ENCODE data around the gene PICK1. TPM values are rescaled to one million over a fixed set of nuclear protein-coding genes. Genes with fewer than 3 reads are reported as not detected.
A peak's percentile ranks its signal among the peaks of the same experiment; 100 is the strongest.

PICK1 gene
- total and polyA plus RNA-seq, 2 of the 8 experiments (the other 6 are each of a cell fraction or from before 2014, with no cell fraction given), result 20.4 to 22.9 TPM

- WGBS, 2 experiments (ENCODE audit: extremely low coverage in 1 of 2, insufficient coverage in 1 of 2, insufficient read length in 1 of 2, insufficient replicate concordance in 2 of 2, low coverage in 1 of 2, low lambda C conversion rate in 2 of 2, missing lambda C conversion rate in 1 of 2), result 85% methylated on average over 17 of the region's 17 CpGs; no CpG with 5 or more reads in 1 of the 2 experiments
- POLR2A ChIA-PET (ENCODE audit: partially characterized antibody), result interaction anchor here (0.8 kb wide), 1 partner anchor 10 kb away, joined by 5 read pairs; no protein-coding TSS in a partner anchor
- FAIRE-seq, result no peak
Measured at GRCh38 chr22:38106814-38107578, 49.8 kb downstream of the PICK1 start.

More at GRCh38 chr22:38106814-38107578, 49.8 kb downstream of the PICK1 start:
- no peak overlapping the region for H3K9ac ChIP-seq (replicated peaks in 1 of 4; ENCODE audit: extremely low read depth in 1 of 4, low read depth in 3 of 4, low read length in 3 of 4)
- no peak overlapping the region for H2AK5ac ChIP-seq (ENCODE audit: low read depth, low read length)
- no peak overlapping the region for H4K8ac ChIP-seq (ENCODE audit: extremely low read depth, insufficient read depth, low read length)
- H3K14ac ChIP-seq (ENCODE audit: insufficient read length), result no peak overlapping the region
- no peak overlapping the region for H2BK20ac ChIP-seq (ENCODE audit: low read length)
- H2AFZ ChIP-seq (ENCODE audit: low read length), result no peak overlapping the region
- CTCF ChIA-PET (ENCODE audit: partially characterized antibody), result interaction anchor here (0.6 to 10.2 kb wide), 20 partner anchors 6 to 1347 kb away, joined by 3 to 194 read pairs (median 4); no protein-coding TSS in a partner anchor
- no peak overlapping the region for H4K5ac ChIP-seq (ENCODE audit: insufficient read length, low read depth, low read length)
- no peaks in the 10 kb centered on the region for H3K9me3 ChIP-seq (ENCODE audit: insufficient read depth in 2 of 2, low read depth in 1 of 2, low read length in 1 of 2)
- no peak overlapping the region for H3K18ac ChIP-seq (ENCODE audit: extremely low read depth, low read length)
- H3K79me2 ChIP-seq (ENCODE audit: control insufficient read depth in 1 of 2, insufficient read depth in 2 of 2, low read length in 2 of 2), result no peaks in the 10 kb centered on the region
- H2BK5ac ChIP-seq (ENCODE audit: low read depth, low read length), result no peak overlapping the region
- no peak for DNase-seq (ENCODE audit: low read depth in 1 of 2, low spot score in 2 of 2)
- no peaks in the 10 kb centered on the region for H3K27me3 ChIP-seq (replicated peaks in 1 of 4; ENCODE audit: control insufficient read depth in 3 of 4, extremely low read depth in 1 of 4, insufficient read depth in 3 of 4, low read length in 3 of 4)
- H3K79me1 ChIP-seq (ENCODE audit: low read depth, low read length), result no peaks in the 10 kb centered on the region
- no peak overlapping the region for H3K23ac ChIP-seq (ENCODE audit: insufficient read length)
- no peaks in the 10 kb centered on the region for H4K20me1 ChIP-seq (replicated peaks in 1 of 2; ENCODE audit: control insufficient read depth in 1 of 2, insufficient read depth in 2 of 2, low read length in 2 of 2)
- no peak overlapping the region for H3K4me3 ChIP-seq (ENCODE audit: extremely low read depth in 1 of 4, insufficient read depth in 2 of 4, low read depth in 3 of 4, low read length in 4 of 4)
- H2BK15ac ChIP-seq (ENCODE audit: low read length), result no peak overlapping the region
- H3K4ac ChIP-seq (replicated peaks; ENCODE audit: insufficient read length, low read depth, low read length), result peak overlapping the region; percentile 77
- TF ChIP-seq E2F6 (IDR thresholded peaks at IDR 0.05) (no peak), CHD2 (IDR thresholded peaks at IDR 0.05; ENCODE audit: low read length) (no peak), SP2 (IDR thresholded peaks at IDR 0.05; ENCODE audit: low read length) (no peak), SIRT6 (IDR thresholded peaks at IDR 0.05; ENCODE audit: low read length) (no peak), POLR2AphosphoS5 (IDR thresholded peaks at IDR 0.05; ENCODE audit: low read depth, low read length) (no peak), SIN3A (conservative IDR thresholded peaks at IDR 0.05 in 1 of 2, IDR thresholded peaks at IDR 0.05 in 1 of 2; ENCODE audit: low read depth in 1 of 2, low read length in 2 of 2) (no peak), KDM1A (IDR thresholded peaks at IDR 0.05; ENCODE audit: borderline replicate concordance, low read length) (no peak), CTBP2 (IDR thresholded peaks at IDR 0.05; ENCODE audit: borderline replicate concordance, insufficient read depth, insufficient read length, low read length) (no peak)
- no peak overlapping the region for H3K4me2 ChIP-seq (ENCODE audit: insufficient read depth in 1 of 2, low read depth in 2 of 2, low read length in 2 of 2)
- no peak overlapping the region for H3K56ac ChIP-seq (replicated peaks; ENCODE audit: insufficient read length, low read depth, low read length)
- peaks cover 0 to 9% (median 7%) of the 10 kb centered on the region in 4 experiments; a peak in 3 of 7 replicates for H3K4me1 ChIP-seq (replicated peaks in 1 of 4; ENCODE audit: control insufficient read depth in 3 of 4, insufficient read depth in 4 of 4, low read length in 3 of 4)
- no peaks in the 10 kb centered on the region for H3K36me3 ChIP-seq (ENCODE audit: control insufficient read depth in 2 of 4, insufficient read depth in 4 of 4, low read length in 3 of 4)
- H2BK12ac ChIP-seq (ENCODE audit: low read depth, low read length), result no peak overlapping the region
- H3K23me2 ChIP-seq (ENCODE audit: low read depth, low read length), result 0 out of 2 replicates have a peak, but pooled peaks cover 1% of the 10 kb centered on the region
- no peak overlapping the region for H3K27ac ChIP-seq (ENCODE audit: low read depth, low read length)
- H4K91ac ChIP-seq (replicated peaks; ENCODE audit: insufficient read length, low read length), result no peak overlapping the region
- no peak overlapping the region for H2BK120ac ChIP-seq (replicated peaks; ENCODE audit: low read depth, low read length)
